OCI-LY1 (cell line): ENCODE results near the gene FOXC1.

Experiments used
- CTCF ChIP-seq: fragments of 200-600 bp; sonication (generic), shearing (Covaris generic); IDR thresholded peaks from 2 replicates; pipeline ENCODE4 v1.5.1; 2017; ENCODE audit warnings: mild to moderate bottlenecking, antibody characterized with exemption, low read length, moderate library complexity, mixed read lengths
- EZH2 ChIP-seq: fragments of 200-600 bp; sonication (generic), shearing (Covaris generic); IDR thresholded peaks from 2 replicates; pipeline ENCODE4 v1.8.0; 2017; ENCODE audit warnings: borderline replicate concordance, mixed run types, mild to moderate bottlenecking, antibody characterized with exemption, low read length, moderate library complexity, mixed read lengths

GRCh38 chr6:1560281-1561058 is 49.2 kb upstream of the FOXC1 start:
- TF ChIP-seq CTCF (no peak), EZH2 (no peak)
